HTR-8/SVneo (cell line): ENCODE measurements around the gene EEFSEC.

ENCODE experiments used
- DNase-seq: peaks from one replicate; pipeline ENCODE4 v3.0.0; 2011; ENCODE audit warnings: low spot score, mixed read lengths; ENCODE audit not compliant: insufficient read length
- FAIRE-seq: peaks from 2 replicates; lab custom pipeline; 2011; peaks lifted over from hg19 to GRCh38; lab: Jason Lieb, UNC

EEFSEC gene

DNA sequence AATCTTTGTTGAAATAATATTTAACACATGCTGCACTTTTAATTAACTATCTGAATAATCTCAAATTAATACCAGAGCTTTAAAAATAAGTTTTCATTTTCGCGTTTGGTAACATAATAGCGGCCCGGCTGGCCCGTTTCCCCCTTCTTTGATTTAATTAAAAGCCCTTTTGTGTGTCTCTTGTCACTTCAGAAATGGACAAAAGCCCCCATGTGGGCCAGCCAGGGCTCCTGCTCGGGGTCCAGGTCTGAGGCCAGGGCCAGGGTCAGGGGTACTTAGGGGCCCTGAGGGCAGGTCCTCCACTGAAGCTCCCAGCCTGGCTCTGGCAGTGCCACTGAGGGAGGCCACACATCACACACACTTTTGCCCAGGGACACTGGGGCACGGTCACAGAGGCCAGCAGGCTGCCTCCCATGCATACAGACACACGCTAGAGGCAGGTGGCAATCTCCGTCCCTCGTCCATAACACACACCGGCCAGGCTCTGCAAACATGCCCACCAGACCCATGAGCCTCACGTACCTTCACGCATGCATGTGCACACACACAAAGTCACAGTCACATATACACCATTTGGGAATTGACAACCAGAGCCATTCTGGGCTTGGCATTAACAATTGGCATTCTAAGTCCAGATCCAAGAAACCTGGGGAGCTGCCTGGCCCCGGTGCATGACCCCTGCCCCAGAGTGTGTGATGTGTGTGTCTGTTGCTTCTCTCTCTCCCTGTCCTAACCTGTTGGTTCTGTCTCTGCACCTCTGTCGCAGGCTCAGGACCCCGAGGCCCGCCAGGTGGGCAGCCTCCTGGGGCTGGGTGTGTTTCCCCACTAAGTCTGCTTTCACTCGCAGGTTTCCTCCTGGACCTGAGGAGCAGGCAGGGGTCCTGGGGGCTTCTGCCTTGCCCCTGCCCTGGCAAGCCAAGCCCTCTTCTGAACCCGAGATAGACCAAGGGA is 274.9 kb downstream of the EEFSEC start:
- no peak for DNase-seq
- peak; percentile 33 for FAIRE-seq

DNA sequence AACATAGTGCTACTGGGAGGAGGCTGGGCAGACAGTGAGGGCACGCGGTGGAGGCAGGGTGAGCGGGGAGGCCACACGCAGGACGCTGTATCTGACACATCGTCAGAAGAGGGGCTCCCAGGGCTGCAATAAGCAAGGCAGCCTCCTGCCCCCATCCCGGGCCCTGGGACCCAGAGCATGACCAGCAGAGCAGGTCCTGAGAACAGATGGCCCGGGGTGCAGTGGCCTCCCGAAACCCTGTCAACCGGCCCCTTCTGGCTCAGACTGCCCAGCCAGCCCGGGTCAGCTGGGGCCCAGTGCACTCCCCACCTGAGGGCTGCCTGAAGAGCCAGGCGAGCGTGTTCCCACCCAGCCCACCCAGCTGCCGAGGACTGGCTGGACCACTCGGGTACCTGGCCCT is 276.0 kb downstream of the EEFSEC start:
- DNase-seq = no peak
- FAIRE-seq = no peak

DNA sequence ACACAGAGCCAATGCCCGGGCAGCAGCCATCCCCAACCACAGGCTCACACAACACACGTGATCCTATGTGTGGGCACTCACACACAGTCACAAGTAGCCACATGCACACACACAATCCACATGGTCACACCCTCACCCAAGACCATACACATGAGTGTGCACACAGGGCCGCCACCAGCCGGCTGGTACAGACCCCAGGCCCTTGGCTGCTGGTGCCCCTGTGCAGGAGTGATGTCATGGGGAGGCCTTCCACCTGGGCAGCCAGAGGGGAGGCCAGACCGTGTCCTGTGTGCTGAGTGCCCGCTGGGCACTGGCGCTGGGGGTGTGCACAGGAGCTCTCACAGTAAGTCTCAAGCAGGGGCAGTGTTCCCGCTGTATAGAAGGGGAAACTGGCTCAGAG is 276.5 kb downstream of the EEFSEC start:
- DNase-seq (no peak), FAIRE-seq (peak; percentile 36)

DNA sequence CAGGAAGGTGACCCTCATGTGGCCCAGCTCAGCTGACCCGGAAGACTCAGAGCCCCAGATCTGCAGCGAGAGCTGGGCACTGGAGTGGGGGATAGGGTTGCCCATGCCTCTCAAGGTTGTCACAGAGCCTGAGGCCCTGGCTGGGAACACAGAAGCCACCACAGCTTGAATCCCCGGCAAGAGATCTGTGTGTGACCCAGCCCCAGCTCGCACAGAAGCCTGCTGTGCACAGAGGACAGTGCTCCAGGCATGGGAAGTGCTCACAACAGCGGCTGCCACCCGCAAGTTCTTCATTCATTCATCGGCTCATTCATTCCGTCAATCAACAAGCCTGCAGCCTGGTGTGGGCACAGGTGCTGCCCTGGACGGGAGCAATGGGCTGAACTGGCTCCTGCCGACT is 277.0 kb downstream of the EEFSEC start:
- FAIRE-seq (no peak), DNase-seq (no peak)

DNA sequence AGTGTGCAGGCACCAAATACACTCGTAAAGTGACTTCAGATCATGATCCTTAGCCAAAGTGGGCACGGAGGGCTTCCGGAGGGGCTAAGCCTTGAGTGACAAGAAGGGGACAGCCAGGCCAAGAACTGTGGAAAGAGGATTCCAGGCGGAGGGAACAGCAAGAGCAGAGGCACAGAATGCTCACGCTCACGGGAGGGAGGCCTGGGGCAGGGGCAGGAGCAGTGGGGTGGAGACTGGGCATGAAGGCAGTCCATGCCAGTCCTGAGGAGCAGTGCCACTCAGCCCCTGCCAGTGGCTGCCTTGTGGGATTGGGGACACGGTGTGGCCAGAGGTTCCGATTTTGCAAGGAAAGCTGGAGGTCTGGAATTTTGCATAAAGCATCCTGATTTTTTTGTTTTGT is 277.4 kb downstream of the EEFSEC start:
- FAIRE-seq = no peak

DNA sequence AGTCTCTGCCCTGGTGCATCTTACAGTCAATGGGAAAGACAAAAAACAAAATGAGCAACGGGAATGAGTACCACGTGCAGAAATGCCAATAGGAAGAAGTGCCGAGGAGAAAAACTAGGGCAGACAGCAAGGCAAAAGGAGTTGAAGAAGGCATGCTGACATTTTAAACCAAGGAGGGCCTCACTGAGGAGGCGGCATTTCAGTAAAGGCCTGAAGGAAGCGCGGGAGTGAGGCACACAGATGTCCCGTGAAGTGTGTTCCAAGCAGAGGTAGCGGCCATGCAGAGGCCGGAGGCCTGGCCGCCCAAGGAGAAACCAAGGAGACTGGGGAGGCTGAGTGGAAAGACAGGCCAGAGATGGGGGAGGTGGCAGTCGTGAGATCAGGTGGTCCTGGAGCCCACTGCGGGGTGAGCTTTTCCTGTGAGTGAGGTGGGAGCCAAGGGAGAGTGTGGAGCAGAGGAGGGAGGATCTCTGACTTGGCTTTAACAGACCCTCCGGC is 278.6 kb downstream of the EEFSEC start:
- no peak for DNase-seq
- FAIRE-seq = no peak

More for the DNA sequence above, 277.4 kb downstream of the EEFSEC start:
- no peak for DNase-seq

DNA sequence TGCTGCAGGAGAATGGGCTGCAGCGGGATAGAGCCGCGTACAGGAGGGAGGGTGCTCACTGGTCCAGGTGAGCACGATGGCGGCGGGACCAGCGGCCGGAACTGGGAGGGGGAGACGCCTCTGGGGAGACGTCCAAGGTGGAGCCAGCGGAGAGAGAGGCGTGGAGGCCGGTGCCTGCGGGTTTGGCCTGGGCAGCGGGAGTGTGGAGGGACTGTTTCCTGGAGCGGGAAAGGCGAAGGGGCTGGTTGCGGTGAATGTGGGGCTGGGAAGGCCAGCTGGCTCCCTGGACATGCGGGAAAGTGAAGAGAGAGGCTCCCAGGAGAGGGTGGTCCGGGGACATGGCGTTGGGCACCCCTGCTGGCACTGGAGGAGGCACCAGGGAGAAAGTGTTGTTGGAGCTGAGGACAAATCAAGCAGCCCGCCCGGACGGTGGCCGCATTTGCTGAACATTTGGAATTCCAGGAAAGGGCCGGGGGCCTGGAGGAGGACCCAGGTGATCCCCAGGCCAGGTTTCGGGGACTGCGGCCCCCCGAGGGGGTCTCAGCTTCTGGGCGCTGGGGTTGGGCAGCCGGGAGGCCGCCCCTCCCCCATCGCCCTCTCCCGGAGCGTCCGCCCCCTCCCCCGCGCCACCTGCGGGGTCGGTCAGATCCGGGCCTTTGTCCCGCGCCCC is 279.2 kb downstream of the EEFSEC start:
- DNase-seq = no peak
- no peak for FAIRE-seq

DNA sequence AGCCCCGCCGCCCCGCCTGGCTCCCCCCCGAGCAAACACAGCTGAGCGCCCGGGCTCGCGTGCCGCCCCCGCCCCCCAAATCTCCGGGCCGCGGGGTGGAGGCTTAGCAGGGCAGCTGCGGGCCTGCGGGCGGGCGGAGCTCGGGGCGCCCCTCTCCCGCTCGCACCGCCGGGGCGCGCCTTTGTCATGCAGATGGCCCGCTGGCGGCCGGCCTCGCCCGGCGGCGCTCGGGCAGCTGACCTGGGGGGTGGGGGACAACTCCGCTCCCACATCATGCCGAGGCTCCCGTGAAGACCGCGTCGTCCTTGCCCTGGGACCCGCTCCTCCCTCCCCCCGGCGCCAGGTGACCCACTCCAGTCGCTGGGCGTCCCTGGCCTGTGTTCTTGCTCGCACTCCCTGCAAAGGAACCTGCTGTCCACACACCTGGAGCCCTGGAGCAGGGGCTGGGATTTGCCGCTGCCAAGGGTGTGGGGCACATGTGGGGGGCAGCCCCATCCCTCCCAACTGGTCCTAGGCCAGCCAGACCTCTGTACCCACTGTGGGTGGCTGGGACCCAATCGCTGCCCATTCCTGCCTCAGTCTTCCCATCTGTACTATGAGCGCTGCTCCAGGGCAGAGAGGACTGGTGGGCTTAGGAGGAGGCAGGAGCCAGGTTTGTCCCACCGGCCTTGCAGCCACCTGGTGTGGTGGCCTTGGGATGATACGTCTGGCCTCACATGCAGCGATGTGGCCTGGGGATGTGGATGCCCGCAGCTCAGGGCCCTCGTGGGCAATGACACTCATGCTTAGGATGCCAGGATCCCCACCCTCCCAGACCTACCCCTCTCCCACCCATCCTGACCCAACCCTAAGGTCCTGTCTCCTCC is 279.9 kb downstream of the EEFSEC start:
- FAIRE-seq = no peak
- no peak for DNase-seq

DNA sequence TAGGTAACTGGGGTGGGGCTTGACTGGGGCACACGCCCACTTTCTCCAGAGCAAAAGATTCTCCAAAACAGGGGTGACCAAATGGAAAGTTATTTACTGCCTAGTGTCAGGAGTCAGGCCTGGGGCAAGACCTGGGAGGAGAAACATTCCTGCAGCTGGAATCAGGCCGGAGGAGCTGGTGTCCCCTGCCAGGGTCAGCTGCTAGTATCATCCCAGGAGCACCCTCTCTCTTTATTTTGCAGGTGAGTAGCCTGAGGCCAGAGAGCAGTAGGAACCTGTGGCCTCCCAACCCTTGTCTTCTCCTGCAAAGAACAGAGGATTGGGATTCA is 280.5 kb downstream of the EEFSEC start:
- FAIRE-seq (no peak), DNase-seq (peak; percentile 44)

DNA sequence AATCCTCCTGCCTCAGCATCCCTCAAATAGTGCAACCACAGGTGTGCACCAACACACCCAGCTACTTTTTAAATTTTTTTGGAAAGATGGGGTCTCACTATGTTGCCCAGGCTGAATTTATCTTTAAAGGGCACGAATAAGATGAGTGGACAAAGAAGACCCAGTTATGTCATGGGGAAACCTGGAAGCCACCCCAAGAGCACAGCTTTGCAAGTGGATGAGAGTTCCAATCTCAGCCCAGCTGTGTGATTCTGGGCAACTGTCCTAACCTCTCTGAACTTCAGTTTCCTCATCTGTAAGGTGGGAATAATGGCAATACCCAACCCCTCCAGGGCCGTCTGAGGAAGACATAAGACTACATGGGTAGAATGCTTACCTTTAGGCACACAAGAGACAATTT is 281.2 kb downstream of the EEFSEC start:
- no peak for DNase-seq
- FAIRE-seq = no peak

DNA sequence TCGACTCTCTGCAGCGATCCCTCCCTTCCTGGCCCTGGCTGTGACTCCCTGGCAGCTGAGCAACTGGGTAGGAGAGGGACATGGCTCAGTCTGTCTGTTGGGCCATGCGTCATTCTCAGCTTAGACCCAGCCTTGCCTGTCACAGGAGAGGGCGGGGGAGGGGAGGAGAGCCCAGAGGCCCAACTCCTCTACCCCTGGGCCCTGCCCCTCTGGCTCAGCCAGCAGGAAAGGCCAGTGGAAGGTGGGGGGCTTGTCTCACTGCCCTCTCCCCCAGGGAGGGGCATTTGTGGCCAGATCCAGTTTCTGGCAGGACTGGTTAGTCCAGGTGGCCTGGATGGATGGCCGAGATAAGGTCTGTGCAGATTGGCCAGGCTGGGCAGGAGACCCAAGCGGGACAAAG is 281.8 kb downstream of the EEFSEC start:
- FAIRE-seq (no peak), DNase-seq (no peak)

DNA sequence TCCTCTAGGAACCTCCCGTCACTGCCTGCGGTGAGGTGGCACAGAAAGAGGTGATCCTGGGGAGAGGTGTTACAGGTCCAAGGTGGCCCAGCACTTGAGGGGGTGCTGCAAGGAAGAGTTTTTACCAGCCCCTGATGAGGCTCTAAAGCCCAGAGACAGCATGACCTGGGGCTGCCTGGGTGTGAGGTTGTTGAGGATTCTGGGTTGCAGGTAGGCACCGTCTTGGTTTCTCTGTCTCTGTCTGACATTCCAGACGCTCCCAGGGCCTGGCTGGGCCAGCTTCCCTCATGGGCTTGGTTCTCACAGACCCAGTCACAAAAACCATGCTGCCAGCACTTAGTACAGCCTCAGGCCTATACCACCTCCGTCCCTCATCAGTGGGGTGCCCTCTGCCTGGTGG is 282.3 kb downstream of the EEFSEC start:
- FAIRE-seq (no peak), DNase-seq (no peak)

DNA sequence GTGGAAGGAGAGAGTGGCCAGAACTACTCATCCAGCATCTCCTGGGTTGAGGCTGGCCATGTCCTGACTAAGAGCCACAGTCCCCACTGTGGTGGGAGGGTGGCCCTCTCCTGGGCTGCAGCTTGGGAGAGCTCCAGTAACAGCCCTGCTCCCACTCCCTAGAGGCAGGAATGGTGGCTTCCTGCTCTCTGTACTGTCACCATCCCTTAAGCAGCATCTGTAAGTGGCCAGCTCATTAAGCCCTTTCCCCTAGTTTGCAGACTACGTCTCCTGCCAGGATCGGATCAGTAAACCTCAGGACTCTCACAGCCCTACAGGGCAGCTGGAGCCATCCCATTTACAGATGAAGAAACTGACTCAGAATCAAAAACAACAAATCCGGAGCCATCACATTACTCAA is 282.9 kb downstream of the EEFSEC start:
- FAIRE-seq = no peak
- DNase-seq = no peak

DNA sequence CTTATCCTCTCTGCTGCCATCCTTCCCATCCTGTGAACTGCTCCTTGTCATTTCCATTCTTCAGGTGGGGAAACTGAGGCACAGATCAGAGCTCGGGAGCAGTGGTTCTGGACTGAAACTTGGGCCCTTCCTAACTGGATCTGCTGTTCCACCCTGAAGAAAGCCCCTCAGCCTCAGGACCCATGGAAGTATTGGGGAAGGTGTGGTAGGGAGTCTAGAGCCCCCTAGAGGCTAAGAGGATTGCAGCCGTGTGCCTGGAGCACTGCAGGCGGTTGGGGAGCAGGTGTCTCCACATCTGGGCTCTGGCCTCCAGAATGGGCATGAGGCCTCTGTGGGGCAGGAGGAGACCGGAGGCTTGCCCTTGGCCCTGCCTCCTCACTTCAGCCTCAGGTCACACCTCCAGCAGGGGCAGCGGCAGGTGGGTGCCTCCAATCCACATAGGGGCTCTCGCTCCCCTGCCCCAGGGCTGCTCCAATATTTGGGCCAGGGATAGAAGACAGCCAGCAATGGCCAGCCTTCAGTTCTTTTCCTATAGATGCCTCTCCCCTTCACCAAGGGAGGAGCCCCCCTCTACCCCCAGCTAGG is 285.3 kb downstream of the EEFSEC start:
- FAIRE-seq = no peak
- no peak for DNase-seq

DNA sequence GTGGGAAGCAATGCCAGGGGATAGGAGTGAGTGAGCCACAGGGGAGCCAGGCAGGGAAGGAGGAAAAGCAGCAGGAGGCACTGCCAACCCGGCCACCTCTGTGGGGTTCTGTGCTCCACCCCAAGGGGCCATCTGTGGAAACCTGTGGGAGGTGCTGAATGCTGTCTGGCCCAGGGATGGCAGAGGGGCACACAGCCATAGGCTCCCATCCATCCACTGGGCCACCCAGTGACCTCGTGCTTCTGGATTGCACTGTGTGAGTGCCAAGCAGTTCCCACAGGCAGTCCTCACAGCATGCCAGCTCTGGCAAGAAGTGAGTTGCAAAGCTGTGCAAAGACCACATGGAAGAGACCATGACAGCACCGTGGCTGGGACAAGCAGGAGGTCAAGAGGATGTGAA is 285.9 kb downstream of the EEFSEC start:
- FAIRE-seq (peak; percentile 46), DNase-seq (peak; percentile 51)

DNA sequence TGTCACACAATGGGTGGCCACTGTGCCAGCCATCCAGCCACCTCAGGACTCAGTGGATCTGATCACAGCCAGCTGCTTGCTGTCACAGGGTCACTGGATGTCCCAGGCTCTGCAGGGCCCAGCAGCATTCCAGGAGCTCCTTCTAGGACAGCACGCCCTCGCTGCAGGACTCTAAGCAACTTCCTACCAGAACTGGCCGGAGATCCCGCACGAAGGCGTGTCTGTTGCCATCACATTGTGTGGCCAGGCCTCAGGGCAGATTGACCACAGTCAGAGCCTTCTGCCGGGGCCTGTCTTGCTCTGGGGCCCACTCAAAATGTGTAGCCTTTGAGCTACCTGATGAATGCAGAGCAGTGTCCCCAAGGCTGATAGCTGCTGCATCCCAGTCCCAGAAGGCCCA is 288.8 kb downstream of the EEFSEC start:
- DNase-seq (no peak), FAIRE-seq (no peak)

DNA sequence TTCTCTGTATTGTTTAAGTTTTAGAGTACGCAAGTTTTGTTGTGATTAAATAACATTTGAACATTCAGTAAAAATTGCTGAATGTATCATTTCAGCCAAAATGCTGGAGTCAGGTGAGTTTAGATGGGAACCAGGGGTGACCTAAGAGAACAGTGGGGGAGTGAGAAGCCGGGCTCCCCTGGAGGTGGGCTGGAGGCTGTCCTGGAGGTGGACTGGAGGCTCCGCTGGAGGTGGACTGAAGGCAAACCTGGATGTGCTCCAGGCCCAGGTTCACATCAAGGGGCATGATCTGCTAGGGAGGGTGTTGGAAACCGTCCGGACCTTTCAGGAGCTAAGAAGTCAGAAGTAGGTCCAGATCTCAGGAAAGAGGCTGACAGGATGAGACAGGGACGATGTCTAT is 289.7 kb downstream of the EEFSEC start:
- FAIRE-seq = no peak
- DNase-seq = no peak

DNA sequence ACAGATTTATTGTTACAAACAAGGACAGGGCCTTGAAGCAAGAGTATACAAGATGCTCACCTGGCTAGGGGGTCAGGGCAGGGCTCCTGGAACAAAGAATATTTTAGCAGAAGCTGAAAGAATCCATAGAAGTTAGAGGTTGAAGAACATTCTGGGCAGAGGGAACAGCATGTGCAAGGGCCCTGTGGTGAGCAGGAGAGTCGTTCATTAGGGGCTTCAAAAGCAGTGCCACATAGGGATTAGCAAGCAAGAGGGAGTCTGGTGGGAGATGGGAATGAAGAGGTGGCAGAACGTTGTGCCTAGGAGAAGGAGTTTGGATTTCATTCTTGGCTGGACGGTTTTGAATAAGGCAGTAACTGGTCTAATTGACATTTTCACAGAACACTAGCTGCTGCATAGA is 290.5 kb downstream of the EEFSEC start:
- DNase-seq = no peak
- no peak for FAIRE-seq

DNA sequence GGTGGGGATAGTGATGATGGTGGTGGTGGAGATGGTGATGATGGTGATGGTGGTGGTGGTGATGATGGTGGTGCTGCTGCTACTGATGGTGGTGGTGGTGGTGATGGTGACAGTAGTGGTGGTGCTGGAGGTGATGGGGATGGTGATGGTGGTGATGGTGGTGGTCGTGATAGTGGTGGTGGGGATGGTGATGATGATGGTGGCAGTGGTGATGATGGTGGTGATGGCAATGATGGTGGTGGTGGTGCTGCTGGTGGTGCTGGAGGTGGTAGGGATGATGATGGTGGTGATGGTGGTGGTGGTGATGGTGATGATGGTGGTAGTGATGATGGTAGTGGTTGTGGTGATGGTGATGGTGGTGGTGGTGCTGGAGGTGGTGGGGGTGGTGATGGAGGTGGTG is 292.1 kb downstream of the EEFSEC start:
- DNase-seq (no peak), FAIRE-seq (peak; percentile 99)

DNA sequence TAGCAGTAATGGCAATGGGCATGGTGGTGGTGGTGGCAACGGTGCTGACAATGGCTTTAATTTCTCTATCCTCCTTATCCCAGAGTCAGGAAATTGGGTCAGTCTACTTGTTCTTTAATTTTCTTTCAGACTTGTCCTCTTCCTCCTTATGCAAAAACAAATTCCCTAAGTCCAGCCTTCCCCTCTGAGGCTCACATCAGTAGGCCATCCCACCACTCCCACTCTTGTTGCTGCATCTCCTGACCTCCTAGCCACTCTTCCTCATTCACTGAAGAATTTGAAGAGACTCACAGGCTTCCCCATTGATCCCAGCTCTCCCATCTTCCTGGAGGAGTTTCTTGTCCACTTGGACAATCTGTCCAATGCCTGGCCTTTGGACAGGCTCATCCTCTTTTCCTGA is 293.5 kb downstream of the EEFSEC start:
- FAIRE-seq = no peak
- no peak for DNase-seq
